ENCODE data around the gene SS18L1. TPM values are rescaled to one million over a fixed set of nuclear protein-coding genes. Genes with fewer than 3 reads are reported as not detected.

SS18L1 gene
- total and polyA plus RNA-seq, 10 of the 15 experiments (the other 5 are each of a cell fraction or from before 2014, with no cell fraction given), result 1.8 to 20.0 (median 6.6) TPM

GRCh38 chr20:62222972-62223371 is 79.4 kb downstream of the SS18L1 start:
- Histone ChIP-seq H3K9ac (ENCODE audit: control insufficient read depth, insufficient read depth, low read length) (no peak overlapping the region), H3K4me3 (no peak overlapping the region), H3K4me1 (ENCODE audit: control insufficient read depth, insufficient read depth, low read length) (no peaks in the 10 kb centered on the region), H3K9me3 (replicated peaks; ENCODE audit: control insufficient read depth, insufficient read depth, low read length) (no peaks in the 10 kb centered on the region), H3K79me2 (ENCODE audit: control insufficient read depth, insufficient read depth, low read length) (no peaks in the 10 kb centered on the region), H3K27ac (ENCODE audit: control insufficient read depth, insufficient read depth) (no peak overlapping the region), H3K27me3 (replicated peaks in 1 of 2; ENCODE audit: control insufficient read depth in 2 of 2, insufficient read depth in 2 of 2, low read length in 1 of 2) (peaks cover 1 to 10% of the 10 kb centered on the region in 2 experiments; a peak in 3 of 4 replicates), H2AFZ (ENCODE audit: control insufficient read depth, low read depth, low read length) (no peak overlapping the region), H4K20me1 (ENCODE audit: control insufficient read depth, insufficient read depth) (no peaks in the 10 kb centered on the region; the same call in 1 of the 2 replicates), H3K36me3 (ENCODE audit: control insufficient read depth in 2 of 2, insufficient read depth in 2 of 2, low read length in 1 of 2) (no peaks in the 10 kb centered on the region), H3K4me2 (ENCODE audit: control insufficient read depth, insufficient read depth) (no peak overlapping the region)
- ChIA-PET POLR2A (no interaction called here), CTCF (no interaction called here), RAD21 (ENCODE audit: unreplicated experiment) (no interaction called here), SMC1A (ENCODE audit: uncharacterized antibody, unreplicated experiment) (no interaction called here)
- FAIRE-seq (no peak), ATAC-seq (no peak), DNase-seq (ENCODE audit: low read depth, low spot score) (no peak)
- intact Hi-C loops (cut with micrococcal nuclease; ENCODE audit: unreplicated experiment), result no loop called here
- in situ Hi-C loops (cut with MboI), result no loop called here
- 18% methylated on average over 13 of the region's 13 CpGs for WGBS (ENCODE audit: insufficient coverage, insufficient replicate concordance, low lambda C conversion rate, missing lambda C conversion rate)
- BruUV-seq (replicated peaks), result no TSS peak
- TF ChIP-seq, protein P1, sequence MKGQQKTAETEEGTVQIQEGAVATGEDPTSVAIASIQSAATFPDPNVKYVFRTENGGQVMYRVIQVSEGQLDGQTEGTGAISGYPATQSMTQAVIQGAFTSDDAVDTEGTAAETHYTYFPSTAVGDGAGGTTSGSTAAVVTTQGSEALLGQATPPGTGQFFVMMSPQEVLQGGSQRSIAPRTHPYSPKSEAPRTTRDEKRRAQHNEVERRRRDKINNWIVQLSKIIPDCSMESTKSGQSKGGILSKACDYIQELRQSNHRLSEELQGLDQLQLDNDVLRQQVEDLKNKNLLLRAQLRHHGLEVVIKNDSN (IDR thresholded peaks at IDR 0.05; ENCODE audit: borderline replicate concordance, extremely low read length, insufficient read depth, low read depth, low read length), result peak; percentile 5
- no peak for TF ChIP-seq YY1 (IDR thresholded peaks at IDR 0.05; ENCODE audit: low read depth, low read length)

DNA sequence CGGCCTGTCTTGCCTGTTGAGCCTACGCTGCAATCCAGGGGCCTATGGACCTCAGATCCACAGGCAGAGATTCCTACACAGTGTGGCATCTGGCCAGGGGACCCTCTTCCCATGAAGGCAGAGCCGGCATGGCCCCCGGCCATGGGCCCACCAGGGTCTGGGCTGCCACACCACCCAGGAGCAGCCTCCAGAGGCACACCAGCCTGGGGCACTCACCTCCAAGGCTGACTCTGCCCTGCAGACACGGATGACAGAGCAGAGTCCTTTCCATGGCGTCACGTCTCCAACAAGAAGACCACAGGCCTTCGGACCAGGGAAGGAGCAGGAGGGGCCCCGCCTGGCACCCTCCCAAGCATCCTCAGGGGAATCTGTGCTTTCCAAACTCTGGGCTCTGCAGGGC is 80.0 kb downstream of the SS18L1 start:
- no peaks in the 10 kb centered on the region for H3K36me3 ChIP-seq (ENCODE audit: control insufficient read depth in 2 of 2, insufficient read depth in 2 of 2, low read length in 1 of 2)
- H3K9me3 ChIP-seq (replicated peaks; ENCODE audit: control insufficient read depth, insufficient read depth, low read length), result no peaks in the 10 kb centered on the region
- POLR2A ChIA-PET, result no interaction called here
- RAD21 ChIA-PET (ENCODE audit: unreplicated experiment), result no interaction called here
- ATAC-seq (no peak), DNase-seq (ENCODE audit: low read depth, low spot score) (no peak), FAIRE-seq (no peak)
- no peaks in the 10 kb centered on the region for H3K79me2 ChIP-seq (ENCODE audit: control insufficient read depth, insufficient read depth, low read length)
- in situ Hi-C loops (cut with MboI) (no loop called here), intact Hi-C loops (cut with micrococcal nuclease; ENCODE audit: unreplicated experiment) (no loop called here)
- SMC1A ChIA-PET (ENCODE audit: uncharacterized antibody, unreplicated experiment), result no interaction called here
- no peaks in the 10 kb centered on the region for H3K4me1 ChIP-seq (ENCODE audit: control insufficient read depth, insufficient read depth, low read length)
- H3K4me2 ChIP-seq (ENCODE audit: control insufficient read depth, insufficient read depth), result no peak overlapping the region
- H3K9ac ChIP-seq (ENCODE audit: control insufficient read depth, insufficient read depth, low read length), result no peak overlapping the region
- CTCF ChIA-PET, result no interaction called here
- no TSS peak for BruUV-seq (replicated peaks)
- peaks cover 1 to 10% of the 10 kb centered on the region in 2 experiments; a peak in 3 of 4 replicates for H3K27me3 ChIP-seq (replicated peaks in 1 of 2; ENCODE audit: control insufficient read depth in 2 of 2, insufficient read depth in 2 of 2, low read length in 1 of 2)
- H3K4me3 ChIP-seq, result no peak overlapping the region
- WGBS (ENCODE audit: insufficient coverage, insufficient replicate concordance, low lambda C conversion rate, missing lambda C conversion rate), result 37% methylated on average over 9 of the region's 9 CpGs
- H2AFZ ChIP-seq (ENCODE audit: control insufficient read depth, low read depth, low read length), result no peak overlapping the region
- H4K20me1 ChIP-seq (ENCODE audit: control insufficient read depth, insufficient read depth), result no peaks in the 10 kb centered on the region; the same call in 1 of the 2 replicates
- no peak overlapping the region for H3K27ac ChIP-seq (ENCODE audit: control insufficient read depth, insufficient read depth)
- no peak for TF ChIP-seq ZBTB33 (IDR thresholded peaks at IDR 0.05)
- no peak for TF ChIP-seq KDM1A (IDR thresholded peaks at IDR 0.05; ENCODE audit: borderline replicate concordance)
- no peak for TF ChIP-seq RELB (IDR thresholded peaks at IDR 0.05; ENCODE audit: low read depth)
- TF ChIP-seq ZNF207 (IDR thresholded peaks at IDR 0.05; ENCODE audit: borderline replicate concordance), result no peak
- TF ChIP-seq, protein P2, sequence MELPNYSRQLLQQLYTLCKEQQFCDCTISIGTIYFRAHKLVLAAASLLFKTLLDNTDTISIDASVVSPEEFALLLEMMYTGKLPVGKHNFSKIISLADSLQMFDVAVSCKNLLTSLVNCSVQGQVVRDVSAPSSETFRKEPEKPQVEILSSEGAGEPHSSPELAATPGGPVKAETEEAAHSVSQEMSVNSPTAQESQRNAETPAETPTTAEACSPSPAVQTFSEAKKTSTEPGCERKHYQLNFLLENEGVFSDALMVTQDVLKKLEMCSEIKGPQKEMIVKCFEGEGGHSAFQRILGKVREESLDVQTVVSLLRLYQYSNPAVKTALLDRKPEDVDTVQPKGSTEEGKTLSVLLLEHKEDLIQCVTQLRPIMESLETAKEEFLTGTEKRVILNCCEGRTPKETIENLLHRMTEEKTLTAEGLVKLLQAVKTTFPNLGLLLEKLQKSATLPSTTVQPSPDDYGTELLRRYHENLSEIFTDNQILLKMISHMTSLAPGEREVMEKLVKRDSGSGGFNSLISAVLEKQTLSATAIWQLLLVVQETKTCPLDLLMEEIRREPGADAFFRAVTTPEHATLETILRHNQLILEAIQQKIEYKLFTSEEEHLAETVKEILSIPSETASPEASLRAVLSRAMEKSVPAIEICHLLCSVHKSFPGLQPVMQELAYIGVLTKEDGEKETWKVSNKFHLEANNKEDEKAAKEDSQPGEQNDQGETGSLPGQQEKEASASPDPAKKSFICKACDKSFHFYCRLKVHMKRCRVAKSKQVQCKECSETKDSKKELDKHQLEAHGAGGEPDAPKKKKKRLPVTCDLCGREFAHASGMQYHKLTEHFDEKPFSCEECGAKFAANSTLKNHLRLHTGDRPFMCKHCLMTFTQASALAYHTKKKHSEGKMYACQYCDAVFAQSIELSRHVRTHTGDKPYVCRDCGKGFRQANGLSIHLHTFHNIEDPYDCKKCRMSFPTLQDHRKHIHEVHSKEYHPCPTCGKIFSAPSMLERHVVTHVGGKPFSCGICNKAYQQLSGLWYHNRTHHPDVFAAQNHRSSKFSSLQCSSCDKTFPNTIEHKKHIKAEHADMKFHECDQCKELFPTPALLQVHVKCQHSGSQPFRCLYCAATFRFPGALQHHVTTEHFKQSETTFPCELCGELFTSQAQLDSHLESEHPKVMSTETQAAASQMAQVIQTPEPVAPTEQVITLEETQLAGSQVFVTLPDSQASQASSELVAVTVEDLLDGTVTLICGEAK (IDR thresholded peaks at IDR 0.05; ENCODE audit: borderline replicate concordance), result no peak
- TF ChIP-seq TCF7 (IDR thresholded peaks at IDR 0.05; ENCODE audit: borderline replicate concordance), result no peak
- TF ChIP-seq MTA2 (IDR thresholded peaks at IDR 0.05; ENCODE audit: low read depth), result no peak
